Measurements from ENCODE around the gene LRRC49.
"Not testable (repeated sequence)": the region's sequence is repeated elsewhere in the genome, so short reads cannot be mapped to it uniquely, and the experiment has no call there.

LRRC49 gene, protein sequence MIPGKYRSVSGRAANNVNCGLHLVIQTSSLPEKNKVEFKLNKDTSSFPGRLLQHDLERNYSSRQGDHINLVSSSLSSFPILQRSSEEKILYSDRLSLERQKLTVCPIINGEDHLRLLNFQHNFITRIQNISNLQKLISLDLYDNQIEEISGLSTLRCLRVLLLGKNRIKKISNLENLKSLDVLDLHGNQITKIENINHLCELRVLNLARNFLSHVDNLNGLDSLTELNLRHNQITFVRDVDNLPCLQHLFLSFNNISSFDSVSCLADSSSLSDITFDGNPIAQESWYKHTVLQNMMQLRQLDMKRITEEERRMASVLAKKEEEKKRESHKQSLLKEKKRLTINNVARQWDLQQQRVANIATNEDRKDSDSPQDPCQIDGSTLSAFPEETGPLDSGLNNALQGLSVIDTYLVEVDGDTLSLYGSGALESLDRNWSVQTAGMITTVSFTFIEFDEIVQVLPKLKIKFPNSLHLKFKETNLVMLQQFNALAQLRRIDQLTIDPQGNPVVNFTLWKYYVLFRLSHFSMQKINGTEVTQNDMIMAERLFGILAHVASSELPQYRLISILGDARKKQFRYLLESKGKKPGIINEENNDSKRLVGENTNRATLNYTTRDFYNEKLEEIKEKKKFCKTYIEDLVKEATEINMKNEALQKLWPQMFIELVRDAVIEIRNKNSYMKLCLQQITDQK

DNA sequence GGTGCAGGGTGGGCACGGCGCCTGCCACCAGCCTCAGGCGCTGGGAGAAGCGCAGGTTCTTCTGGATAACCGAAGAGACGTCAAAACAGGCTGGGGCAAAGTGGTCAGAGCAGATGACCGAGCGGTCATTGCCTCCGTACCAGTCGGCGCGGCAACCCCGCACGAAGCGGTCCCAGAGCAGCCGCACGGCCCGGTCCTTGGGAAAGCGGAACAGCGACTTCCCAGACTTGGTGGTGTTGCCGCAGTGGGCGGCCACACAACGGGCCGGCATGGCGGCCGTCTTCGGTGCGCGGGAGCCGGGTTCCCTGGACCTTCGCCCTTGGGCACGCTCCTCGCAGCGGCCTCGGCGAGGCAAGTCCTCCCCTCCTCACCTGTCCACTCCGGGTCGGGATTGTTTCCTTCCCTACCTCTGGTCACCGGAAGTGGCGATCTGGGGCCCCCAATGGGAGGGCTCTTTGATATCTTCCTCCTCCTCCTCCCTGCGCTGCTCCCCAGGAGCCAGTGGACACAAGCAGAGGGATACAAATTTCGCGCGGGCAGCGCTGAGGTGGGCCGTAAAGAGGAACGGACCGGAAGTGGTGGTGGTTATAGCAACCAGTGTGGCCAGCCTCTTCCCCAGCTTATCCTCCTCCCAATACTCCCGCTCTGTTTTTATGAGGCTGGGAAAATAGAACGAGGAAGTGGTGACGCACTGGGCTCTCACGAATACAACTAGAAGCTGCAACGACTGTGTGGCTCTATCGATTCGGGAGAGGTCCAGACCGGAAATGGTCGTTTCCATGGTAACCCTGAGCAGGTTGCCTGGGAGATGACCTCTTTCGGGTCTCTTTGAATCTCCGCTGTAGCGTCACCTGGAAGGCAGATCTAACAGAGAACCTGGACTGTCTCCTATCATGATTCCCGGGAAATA, at the start of gene LRRC49, which contains the start of gene THAP10:
Gene LRRC49, plus strand, starts transcription at position 825 of the 910 bp plus-strand sequence. Its CDS starts 69 bp downstream, at position 894.
Gene THAP10, minus strand, starts transcription at position 432 of the 910 bp plus-strand sequence. Its CDS starts 161 bp downstream, at position 271.
- DNase-seq (ENCODE audit: low read depth, low spot score): peak; percentile 76

DNA sequence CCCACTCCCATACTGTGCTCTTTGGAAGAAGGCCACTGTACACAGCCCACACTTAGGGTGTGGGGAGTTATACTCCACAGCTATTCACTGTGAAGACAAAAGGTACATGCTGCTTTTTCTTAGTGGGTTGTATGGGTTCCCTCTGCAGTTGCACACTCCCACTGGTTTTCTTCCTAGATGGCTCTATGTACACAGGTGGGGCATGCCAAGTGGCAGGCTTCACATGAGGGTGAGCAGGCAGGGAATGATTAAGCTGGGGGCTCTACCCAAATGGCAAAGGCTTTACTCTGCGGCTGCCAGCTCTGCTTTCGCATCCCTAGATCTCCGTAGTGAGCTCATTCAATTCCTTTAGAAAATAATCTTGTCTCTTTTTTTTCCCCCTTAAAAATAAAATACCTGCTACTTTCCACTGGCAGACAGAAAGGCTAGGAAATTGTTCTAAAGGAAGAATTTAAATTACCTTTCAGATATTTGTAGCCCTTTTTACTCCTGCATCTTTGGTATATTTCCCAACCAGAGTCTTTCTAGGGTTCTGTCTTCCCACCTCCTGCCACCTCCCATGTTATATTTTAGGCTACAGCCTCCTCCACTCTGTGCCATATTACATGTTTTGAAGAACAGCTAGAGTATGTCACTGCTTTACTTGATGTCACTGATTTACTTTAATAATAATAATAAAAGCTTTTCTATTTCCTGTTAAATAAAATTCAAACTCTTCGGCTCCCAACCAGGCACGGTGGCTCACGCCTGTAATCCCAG, 46.8 kb upstream of the LRRC49 start:
- no peak for DNase-seq (ENCODE audit: low read depth, low spot score)

DNA sequence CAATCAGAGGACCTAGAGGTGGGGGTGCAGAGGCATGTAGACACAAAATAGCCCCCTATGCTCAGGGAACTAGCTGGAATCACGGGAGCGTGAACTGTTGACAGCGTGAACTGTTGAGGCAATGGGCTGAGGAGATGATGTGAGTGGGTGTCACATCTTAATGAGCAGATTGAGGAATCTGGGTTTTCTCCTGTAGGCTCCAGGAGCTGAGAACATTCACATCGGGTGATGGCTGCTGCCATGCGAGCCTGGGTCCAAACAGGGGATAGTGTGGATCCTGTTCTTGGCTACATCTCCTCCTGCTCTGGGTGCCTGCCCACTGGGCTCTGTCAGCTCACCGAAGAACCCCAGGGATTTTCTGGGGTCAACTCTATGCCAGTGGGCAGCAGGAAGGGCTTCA, 40.7 kb upstream of the LRRC49 start:
- no peak for DNase-seq (ENCODE audit: low read depth, low spot score)

DNA sequence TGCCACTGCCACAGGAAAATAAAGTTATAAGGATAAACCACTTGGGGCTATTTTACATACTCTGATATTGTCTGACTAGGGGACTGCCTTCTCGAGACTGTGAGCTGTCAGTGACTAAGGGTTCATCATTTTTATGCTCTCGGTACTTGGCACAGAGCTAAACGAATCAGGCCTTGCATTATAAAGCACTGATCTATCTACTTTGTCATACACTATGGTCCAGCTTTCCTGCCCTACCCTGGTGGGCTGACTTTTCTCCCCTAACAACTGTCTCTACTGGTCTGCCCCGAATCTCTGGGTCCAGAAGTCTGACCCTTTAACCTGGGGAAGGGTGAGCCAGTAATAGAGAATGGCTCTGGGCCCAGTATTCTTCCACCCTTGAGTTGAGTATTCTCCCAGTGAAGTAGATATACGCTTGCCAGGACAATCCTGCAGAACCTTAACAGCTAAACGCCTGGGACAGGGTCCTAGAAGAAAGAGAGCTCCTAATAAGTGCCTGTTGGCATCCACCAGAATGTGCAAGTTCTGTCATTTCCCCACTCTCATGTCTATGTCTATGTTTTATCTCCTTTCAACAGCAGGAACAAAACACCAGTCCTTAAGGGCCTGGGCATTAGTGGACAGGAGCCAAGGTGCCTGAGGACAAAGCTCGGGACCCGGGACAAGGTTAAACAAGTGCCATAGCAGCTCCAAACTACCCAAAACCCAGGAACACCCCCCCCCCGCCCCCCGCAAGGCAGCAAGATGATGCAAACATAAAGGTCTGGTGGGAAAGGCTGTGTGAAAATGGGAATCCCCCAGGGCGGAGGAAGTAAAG, 39.9 kb upstream of the LRRC49 start:
- no peak for DNase-seq (ENCODE audit: low read depth, low spot score)

DNA sequence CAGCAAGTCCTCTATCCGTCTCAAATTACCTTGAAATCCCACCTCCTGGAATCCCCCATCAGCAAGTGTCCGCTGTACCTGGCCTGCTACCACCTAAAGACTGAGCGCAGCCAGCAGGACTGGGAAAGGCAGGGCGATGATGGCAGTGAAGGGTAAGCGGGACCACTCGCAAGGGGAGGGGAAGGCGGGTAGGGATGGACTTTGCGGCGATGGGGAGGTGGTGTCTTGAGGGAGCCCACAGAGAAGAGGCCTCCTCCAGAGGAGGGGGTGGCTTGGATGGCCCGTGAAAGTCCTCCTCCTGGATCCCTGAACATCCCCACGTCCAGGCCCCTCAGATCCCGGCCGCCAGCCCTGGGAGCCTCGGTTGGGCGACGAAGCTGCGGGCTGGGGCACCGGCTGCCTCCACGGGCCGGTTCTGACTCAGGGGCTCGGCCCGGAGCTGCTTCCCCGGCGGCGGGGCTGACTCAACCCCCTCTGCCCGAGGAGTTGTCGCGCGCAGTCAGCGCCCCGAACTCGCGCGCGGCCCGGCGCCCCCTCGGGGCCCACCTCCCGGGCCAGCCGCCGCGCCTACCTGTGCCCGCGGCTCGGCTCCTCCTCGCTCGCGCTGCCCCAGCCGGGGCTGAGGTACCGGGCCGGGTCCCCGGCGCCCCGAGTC, 39.2 kb upstream of the LRRC49 start:
- DNase-seq (ENCODE audit: low read depth, low spot score): no peak

DNA sequence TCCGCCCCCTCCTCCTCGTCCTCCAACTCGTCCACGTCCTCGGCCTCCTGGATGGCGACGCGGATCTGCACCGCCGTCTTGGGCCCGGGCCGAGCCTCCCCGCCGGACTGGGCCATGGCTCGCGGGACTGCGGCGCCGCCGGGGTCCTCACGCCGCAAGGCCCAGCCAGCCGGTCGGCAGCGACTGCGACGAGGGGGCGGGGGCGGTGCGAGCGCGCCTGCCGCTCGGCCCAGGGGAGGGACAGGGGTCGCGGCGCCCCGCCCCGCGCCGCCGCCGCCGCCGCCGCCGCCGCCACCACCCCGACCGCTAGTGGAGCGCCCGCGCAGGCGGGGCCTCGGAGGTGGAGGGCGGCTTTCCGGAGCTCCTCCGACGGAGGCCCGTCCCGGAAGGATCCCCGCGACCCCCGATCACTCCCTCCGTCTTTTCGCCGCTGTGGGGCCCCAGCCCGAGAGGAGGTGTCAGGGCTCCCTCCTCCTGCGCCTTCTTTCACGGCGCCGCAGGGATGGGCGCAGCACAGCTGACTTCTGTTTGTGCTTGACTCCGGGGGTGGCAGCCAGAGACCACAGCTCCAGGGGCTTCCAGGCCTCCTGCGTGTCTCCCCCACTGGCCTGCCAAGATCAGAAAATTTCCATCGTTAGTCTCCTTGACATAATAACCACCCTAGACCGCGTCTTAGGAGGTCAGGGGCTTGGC, 38.5 kb upstream of the LRRC49 start, which contains the start of gene LARP6:
Gene LARP6, minus strand, starts transcription at position 185 of the 693 bp plus-strand sequence. Its CDS starts 69 bp downstream, at position 116.
- peak; percentile 92 for DNase-seq (ENCODE audit: low read depth, low spot score)

DNA sequence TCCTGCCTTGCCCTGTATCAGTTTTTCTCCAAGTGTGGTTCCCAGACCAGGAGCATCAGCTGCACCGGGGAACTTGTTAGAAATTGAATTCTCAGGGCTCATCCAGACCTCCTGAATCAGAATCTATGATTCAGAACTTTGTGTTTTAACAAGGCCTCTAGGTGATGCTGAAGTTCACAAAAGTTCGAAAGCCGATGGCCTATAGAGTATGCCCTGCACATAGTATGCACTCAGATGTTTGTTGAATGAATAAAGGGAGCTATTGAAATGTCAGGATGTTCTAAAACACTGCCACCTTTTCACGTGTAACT, 38.0 kb upstream of the LRRC49 start:
- no peak for DNase-seq (ENCODE audit: low read depth, low spot score)

DNA sequence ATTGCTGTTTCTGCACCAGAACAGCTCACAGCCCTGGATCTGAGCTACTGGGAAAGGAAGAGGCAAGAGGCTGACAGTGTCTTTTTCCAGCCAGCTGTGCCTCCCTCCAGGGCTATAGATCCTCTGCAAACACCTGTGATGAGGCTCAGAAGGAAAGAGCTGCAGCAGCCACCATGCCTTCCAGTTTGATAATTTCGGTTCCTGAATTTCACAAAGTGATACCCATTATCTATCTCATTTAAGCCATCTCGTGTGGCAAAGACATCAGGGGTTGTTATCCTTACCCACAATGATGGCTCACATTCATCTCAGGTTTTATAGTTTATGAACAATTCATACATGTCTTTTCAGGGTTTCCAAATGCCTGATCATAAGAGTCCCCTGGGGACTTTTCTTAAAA, 36.9 kb upstream of the LRRC49 start:
- DNase-seq (ENCODE audit: low read depth, low spot score): no peak

DNA sequence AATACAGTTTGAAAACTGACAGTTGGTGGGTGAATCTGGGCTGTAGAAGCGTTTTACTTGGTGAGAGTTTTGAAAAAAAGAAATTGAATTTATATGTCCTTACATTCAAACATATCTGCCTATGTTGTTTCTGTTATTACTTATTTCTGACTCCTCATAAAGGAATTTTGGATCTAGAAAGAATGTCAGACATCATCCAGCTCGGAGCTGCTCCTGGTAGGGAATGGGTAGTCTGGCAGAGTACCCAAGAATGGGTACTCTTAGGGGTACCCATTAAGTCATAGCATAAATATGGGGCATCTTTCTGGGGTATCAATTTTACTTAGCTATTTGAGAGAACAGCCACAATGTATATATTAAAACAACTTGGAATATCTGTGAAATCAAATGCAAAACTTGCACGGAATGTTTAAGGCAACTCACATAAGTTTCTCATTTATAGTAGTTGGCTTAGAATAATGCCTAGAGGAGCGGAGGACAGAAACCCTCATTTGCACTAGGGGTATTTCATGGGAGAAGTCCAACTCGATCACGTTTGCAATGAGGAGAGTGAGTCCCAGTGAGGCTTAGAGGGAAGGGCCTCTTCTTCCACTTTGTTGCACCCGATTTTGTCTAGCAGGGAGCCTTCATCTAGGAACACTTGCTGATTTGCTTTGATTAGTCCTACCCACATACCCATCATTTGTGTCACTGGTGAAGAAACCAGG, 36.3 kb upstream of the LRRC49 start:
- DNase-seq (ENCODE audit: low read depth, low spot score): no peak

DNA sequence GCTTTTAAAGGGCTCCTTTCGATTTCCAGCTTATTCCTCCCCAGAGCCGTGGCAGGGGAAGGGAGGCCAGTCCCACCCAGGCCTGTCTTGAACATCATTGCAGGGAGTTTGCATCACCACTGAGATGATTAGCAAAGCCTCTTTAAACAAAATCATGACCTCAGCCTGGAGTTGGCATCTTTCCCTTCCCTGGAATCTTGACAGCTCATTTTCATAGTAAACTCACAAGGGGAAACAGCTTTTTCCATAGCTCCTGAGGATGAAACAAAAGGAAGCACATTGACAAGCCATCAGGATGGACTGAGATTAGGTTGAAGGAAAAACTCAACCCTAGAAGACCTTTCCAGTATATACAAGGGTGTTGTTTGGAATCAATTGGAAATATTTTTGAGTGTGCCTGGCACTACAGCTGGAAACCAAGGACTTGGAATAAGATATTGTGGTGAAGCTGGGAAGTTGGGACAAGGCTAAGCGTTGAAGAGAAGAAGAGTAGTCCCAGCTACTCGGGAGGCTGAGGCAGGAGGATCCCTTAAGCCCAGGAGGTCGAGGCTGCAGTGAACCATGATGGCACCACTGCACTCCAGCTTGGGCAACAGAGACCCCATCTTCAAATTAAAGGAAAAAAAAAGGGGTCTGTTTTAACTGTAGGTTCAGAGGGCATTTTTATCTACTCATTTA, 35.6 kb upstream of the LRRC49 start:
- peak; percentile 79 for DNase-seq (ENCODE audit: low read depth, low spot score)

DNA sequence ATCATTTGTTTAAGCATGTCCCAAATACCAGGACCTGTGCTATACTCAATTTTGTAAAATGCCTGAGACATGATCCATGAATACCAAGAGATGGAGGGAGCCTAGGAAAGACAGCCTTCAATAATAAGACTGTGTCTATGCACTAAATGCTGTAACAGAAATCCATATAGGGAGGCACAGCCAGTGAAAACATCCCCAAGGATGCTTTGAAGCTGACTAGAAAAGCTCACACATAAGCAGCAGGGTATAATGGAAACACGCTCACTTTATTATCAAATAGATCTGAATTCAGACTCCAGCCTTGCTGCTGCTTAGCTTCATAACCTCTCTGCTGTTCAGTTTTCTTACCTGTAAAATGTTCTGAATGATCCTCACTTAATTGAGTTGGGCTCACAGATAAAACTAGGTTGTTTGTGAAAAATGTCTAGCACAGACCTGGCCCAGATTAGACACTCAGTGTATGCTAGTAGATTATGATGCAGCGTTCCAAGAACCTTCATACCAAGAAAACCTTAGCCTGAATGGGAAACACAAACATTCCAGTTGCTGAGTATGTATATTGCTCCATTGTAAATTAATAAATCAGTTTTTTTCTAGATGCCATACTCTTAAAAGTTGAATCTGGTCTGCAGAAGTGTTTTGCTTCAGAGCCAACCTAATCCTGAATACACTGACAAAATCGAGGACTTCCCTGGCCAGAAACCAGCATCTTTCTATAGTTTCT, 34.9 kb upstream of the LRRC49 start:
- DNase-seq (ENCODE audit: low read depth, low spot score): no peak

DNA sequence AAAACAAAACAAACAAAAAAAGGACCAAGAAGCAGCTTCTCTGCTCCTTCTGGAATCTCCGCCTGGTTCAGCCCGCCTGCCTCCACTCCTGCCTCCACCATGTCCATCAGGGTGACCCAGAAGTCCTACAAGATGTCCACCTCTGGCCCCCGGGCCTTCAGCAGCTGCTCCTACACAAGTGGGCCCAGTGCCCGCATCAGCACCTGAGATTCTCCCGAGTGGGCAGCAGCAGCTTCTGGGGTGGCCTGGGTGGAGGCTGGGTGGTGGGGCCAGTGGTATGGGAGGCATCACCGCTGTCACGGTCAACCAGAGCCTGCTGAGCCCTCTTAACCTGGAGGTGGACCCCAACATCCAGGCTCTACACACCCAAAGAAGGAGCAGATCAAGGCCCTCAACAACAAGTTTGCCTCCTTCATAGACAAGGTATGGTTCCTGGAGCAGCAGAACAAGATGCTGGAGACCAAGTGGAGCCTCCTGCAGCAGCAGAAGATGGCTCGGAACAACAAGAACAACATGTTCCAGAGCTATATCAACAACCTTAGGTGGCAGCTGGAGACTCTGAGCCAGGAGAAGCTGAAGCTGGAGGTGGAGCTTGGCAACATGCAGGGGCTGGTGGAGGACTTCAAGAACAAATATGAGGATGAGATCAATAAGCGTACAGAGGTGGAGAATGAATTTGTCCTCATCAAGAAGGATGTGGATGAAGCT, 33.9 kb upstream of the LRRC49 start:
- not testable (repeated sequence) for DNase-seq (ENCODE audit: low read depth, low spot score)

DNA sequence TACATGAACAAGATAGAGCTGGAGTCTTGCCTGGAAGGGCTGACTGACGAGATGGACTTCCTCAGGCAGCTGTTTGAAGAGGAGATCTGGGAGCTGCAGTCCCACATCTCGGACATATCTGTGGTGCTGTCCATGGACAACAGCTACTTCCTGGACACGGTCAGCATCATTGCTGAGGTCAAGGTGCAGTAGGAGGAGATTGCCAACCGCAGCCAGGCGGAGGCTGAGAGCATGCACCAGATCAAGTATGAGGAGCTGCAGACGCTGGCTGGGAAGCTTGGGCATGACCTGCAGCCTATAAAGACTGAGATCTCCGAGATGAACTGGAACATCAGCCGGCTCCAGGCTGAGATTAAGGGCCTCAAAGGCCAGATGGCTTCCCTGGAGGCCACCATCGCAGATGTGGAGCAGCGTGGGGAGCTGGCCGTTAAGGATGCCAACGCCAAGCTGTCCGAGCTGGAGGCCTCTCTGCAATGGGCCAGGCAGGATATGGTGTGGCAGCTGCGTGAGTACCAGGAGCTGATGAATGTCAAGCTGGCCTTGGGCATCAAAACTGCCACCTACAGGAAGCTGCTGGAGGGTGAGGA, 33.2 kb upstream of the LRRC49 start:
- no peak for DNase-seq (ENCODE audit: low read depth, low spot score)

DNA sequence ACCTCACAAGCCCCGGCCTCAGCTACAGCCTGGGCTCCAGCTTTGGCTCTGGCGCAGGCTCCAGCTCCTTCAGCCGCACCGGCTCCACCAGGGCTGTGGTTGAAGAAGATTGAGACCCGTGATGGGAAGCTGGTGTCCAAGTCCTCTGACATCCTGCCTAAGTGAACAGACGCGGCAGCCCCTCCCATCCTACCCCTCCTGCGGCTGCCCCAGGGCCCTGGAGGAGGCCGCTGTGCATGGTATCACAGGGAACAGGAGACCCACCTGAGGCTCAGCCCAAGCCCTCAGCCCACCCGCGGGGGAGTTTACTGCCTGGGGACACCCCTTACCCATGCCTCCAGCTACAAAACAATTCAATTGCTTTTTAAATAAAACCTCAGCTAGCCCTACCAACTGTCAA, 32.6 kb upstream of the LRRC49 start:
- DNase-seq (ENCODE audit: low read depth, low spot score): no peak

DNA sequence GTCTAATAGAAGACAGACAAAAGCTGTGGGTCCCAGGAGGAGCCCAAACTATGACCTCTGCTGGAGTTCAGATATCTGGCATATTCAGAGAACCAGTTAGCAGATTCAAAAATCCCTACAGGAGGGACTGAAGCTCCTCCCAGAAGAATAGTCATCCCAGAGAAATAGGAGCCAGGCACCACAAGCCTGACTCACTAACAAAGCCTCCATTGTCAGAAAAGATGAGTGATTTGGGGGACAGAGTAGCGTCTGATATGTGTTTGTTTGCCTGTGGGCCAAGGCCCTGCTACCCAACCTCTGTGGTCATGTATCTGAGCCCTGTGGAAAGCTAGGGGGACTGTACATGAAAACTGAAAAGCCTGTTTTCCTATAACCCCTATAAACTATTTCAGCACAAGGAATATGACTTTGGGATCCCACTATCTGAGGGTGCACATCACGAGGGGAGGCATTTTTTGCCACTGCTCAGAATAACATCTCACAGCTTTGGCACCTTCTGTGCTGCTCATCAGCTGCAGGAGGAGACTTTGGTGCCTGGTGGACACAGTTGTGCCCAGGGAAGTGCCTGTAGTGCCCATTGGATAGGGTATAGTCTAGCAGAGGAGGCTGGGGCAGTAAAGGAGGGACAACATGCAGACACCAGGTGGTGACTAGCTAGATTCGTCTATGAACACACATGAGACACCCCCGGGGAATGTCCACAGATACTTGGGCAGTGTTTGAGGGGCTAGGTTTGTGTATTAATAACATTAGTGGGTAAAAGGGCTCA, 29.0 kb upstream of the LRRC49 start:
- no peak for DNase-seq (ENCODE audit: low read depth, low spot score)

All from brain pericyte (primary cell).